HCT116 (cell line): ENCODE results near the gene TNNI2. TPM values are rescaled to one million over a fixed set of nuclear protein-coding genes. Genes with fewer than 3 reads are reported as not detected.

Experiments used
- ATAC-seq: fragments of 200-7000 bp; cut with Tn5 transposase; 2 replicates; pipeline ENCODE4 v1.9.1; 2020; ENCODE audit warnings: mild to moderate bottlenecking, moderate library complexity
- BruUV-seq: library from RNA; stranded (reverse); fragments of 400-500 nt; replicated peaks from 2 replicates; lab custom pipeline; 2021; lab: Mats Ljungman, UMichigan
- CTCF ChIA-PET: fragments of 300-600 bp; sonication (Branson Sonifier 250); formaldehyde crosslinking; loops from one replicate; lab custom pipeline; 2021; ENCODE audit warnings: antibody characterized with exemption; lab: Charles Lee
- POLR2A ChIA-PET: fragments of 300-600, 350-600 bp; sonication (Branson Sonifier 250); formaldehyde crosslinking; loops from one replicate; lab custom pipeline; 2021; ENCODE audit warnings: antibody characterized with exemption; lab: Charles Lee
- RAD21 ChIA-PET, 2 experiments: fragments of 300-600 bp; sonication (Branson Sonifier 250); formaldehyde crosslinking; loops; one replicate each; lab custom pipeline; 2023; ENCODE audit warnings: low total read pairs in 2 of 2; ENCODE audit not compliant: uncharacterized antibody in 2 of 2, unreplicated experiment in 2 of 2, low non-redundant PET in 1 of 2; lab: Charles Lee
- DNase-seq: peaks from one replicate; pipeline ENCODE4 v3.0.0-alpha.2; 2010; ENCODE audit warnings: low read depth, low spot score
- H2AFZ ChIP-seq: fragments of 200-600 bp; shearing (Covaris generic), sonication (generic); 2 replicates; pipeline ENCODE4 v1.6.1; 2017; ENCODE audit warnings: low read depth, mixed run types, mixed read lengths, antibody characterized with exemption, low read length; ENCODE audit not compliant: poor library complexity, severe bottlenecking
- H3K27ac ChIP-seq: 2 replicates; pipeline ENCODE4 v1.5.1; 2012; ENCODE audit warnings: low read depth, low read length
- H3K27me3 ChIP-seq: fragments of 200-600 bp; sonication (generic); 2 replicates; pipeline ENCODE4 v1.6.1; 2016; ENCODE audit warnings: mixed run types, low read length, mixed read lengths; ENCODE audit not compliant: insufficient read depth
- H3K36me3 ChIP-seq, 2 experiments: fragments of 200-500 bp in 1 of 2; fragments of 200-600 bp in 1 of 2; sonication (Bioruptor generic) in 1 of 2; sonication (generic) in 1 of 2; 2 replicates each; pipeline versions ENCODE4 v1.5.1 to v1.6.1; 2014 to 2016; ENCODE audit warnings: low read length in 2 of 2, inconsistent platforms in 1 of 2, mixed read lengths in 1 of 2, mixed run types in 1 of 2; ENCODE audit not compliant: insufficient read depth in 2 of 2, control insufficient read depth in 1 of 2
- H3K4me1 ChIP-seq, 2 experiments: fragments of 200-600 bp in 1 of 2; sonication (generic) in 1 of 2; 2 replicates each; pipeline versions ENCODE4 v1.5.1 to v1.6.1; 2012 to 2017; ENCODE audit warnings: low read length in 2 of 2, inconsistent platforms in 1 of 2, mild to moderate bottlenecking in 1 of 2, mixed read lengths in 1 of 2, mixed run types in 1 of 2, moderate library complexity in 1 of 2; ENCODE audit not compliant: insufficient read depth in 2 of 2, control insufficient read depth in 1 of 2
- H3K4me2 ChIP-seq: fragments of 200-600 bp; sonication (generic); 2 replicates; pipeline ENCODE4 v1.6.1; 2017; ENCODE audit warnings: mixed run types, low read length, mixed read lengths
- H3K4me3 ChIP-seq, 2 experiments: fragments of 200-600 bp in 1 of 2; sonication (generic) in 1 of 2; replicated peaks in 1 of 2; 2 replicates each; pipeline ENCODE4 v1.5.1; 2011 to 2016; ENCODE audit warnings: low read length in 2 of 2, control low read depth in 1 of 2, low read depth in 1 of 2, mild to moderate bottlenecking in 1 of 2, mixed read lengths in 1 of 2, mixed run types in 1 of 2
- H3K79me2 ChIP-seq: fragments of 200-600 bp; sonication (generic); 2 replicates; pipeline ENCODE4 v1.6.1; 2017; ENCODE audit warnings: mild to moderate bottlenecking, mixed run types, low read length, moderate library complexity, mixed read lengths; ENCODE audit not compliant: insufficient read depth
- H3K9ac ChIP-seq: fragments of 200-600 bp; sonication (generic); 2 replicates; pipeline ENCODE4 v1.6.1; 2016; ENCODE audit warnings: low read length, mixed read lengths
- H3K9me2 ChIP-seq: fragments of 200-600 bp; sonication (generic), shearing (Covaris generic); 2 replicates; pipeline ENCODE4 v1.6.1; 2017; ENCODE audit warnings: mixed run types, mild to moderate bottlenecking, moderate library complexity; ENCODE audit not compliant: insufficient read depth
- H3K9me3 ChIP-seq, 2 experiments: fragments of 200-500 bp in 1 of 2; fragments of 200-600 bp in 1 of 2; sonication (Bioruptor generic) in 1 of 2; sonication (generic) in 1 of 2; 2 replicates each; pipeline ENCODE4 v1.6.1; 2014 to 2017; ENCODE audit warnings: low read length in 2 of 2, mixed read lengths in 2 of 2, inconsistent platforms in 1 of 2, low read depth in 1 of 2, mild to moderate bottlenecking in 1 of 2, mixed run types in 1 of 2, moderate library complexity in 1 of 2; ENCODE audit not compliant: control insufficient read depth in 1 of 2, insufficient read depth in 1 of 2
- H4K20me1 ChIP-seq: fragments of 200-600 bp; sonication (generic), shearing (Covaris generic); 2 replicates; pipeline ENCODE4 v1.6.1; 2017; ENCODE audit warnings: mixed run types, mild to moderate bottlenecking, moderate library complexity; ENCODE audit not compliant: insufficient read depth
- EZH2 ChIP-seq: fragments of 200-600 bp; sonication (generic); IDR thresholded peaks from 2 replicates; pipeline ENCODE4 v1.6.1; 2017; ENCODE audit warnings: antibody characterized with exemption, mixed run types
- JUND ChIP-seq: IDR thresholded peaks from 2 replicates; pipeline ENCODE4 v1.6.1; 2012
- POLR2AphosphoS5 ChIP-seq: IDR thresholded peaks from 2 replicates; pipeline ENCODE4 v1.6.1; 2011; ENCODE audit warnings: mild to moderate bottlenecking, low read depth, low read length, moderate library complexity
- TCF7L2 ChIP-seq: IDR thresholded peaks from 2 replicates; pipeline ENCODE4 v1.7.0; 2011; ENCODE audit warnings: borderline replicate concordance, inconsistent platforms; ENCODE audit not compliant: insufficient read depth, insufficient read length; ENCODE audit errors: extremely low read depth
- YY1 ChIP-seq: IDR thresholded peaks from 2 replicates; pipeline ENCODE4 v1.6.1; 2011; ENCODE audit warnings: low read length, low read depth, moderate library complexity, mild to moderate bottlenecking; ENCODE audit not compliant: insufficient replicate concordance; ENCODE audit errors: extremely low read depth
- intact Hi-C: fragments of 100-400 bp; cut with micrococcal nuclease; formaldehyde crosslinking; loops from 2 replicates; pipeline ENCODE4 v1.10.0; 2022
- total RNA-seq: library from RNA; stranded (reverse); gene quantifications from one replicate; pipeline ENCODE4 v1.2.1, GENCODE V29; 2021; ENCODE audit not compliant: unreplicated experiment
- TF ChIP-seq, protein P1 (sequence below): IDR thresholded peaks from 2 replicates; pipeline ENCODE4 v1.6.1; 2012

The TNNI2 gene
- total RNA-seq, 1 experiment from 2014 or later, result not detected

DNA sequence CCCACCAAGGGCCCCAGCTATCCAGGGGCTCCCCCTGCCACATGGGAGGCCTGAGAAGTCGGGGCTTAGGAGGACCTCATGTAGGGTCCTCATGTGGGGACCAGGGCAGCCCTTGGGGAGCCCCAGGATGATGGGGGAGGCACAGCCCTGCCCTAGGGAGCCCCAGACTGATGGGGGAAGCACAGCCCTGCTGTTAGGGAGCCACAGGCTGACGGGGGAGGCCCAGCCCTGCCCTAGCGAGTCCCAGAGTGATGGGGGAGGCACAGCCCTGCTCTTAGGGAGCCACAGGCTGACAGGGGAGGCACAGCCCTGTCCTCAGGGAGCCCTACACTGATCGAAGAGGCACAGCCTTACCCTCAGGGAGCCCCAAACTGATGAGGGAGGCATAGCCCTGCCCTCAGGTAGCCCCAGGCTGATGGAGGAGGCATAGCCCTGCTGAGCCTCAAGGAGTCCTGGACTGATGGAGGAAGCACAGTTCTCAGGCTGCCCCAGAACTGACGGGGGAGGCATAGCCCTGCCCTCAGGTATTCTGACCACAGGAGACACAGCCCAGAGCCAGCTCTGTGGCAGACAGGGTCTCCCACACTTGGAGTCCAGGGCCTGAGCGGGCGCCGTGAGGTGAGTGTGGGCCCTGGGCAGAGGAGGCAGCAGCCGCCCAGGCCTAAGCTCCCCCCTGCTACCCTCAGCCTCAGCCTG is 42.1 kb downstream of the TNNI2 start:
- no peaks in the 10 kb centered on the region for H3K79me2 ChIP-seq
- 0 out of 2 replicates have a peak, but pooled peaks cover 4% of the 10 kb centered on the region for H3K27me3 ChIP-seq
- RAD21 ChIA-PET, result interaction anchor here in 1 of 2 experiments (2.1 kb wide), 1 partner anchor 271 kb away, joined by 15 read pairs; no protein-coding TSS in a partner anchor
- H4K20me1 ChIP-seq, result no peaks in the 10 kb centered on the region
- no peaks in the 10 kb centered on the region for H3K36me3 ChIP-seq
- ATAC-seq (no peak), DNase-seq (no peak)
- no peaks in the 10 kb centered on the region for H3K9me3 ChIP-seq
- no peak overlapping the region for H3K27ac ChIP-seq
- CTCF ChIA-PET, result interaction anchor here (2.5 kb wide), 1 partner anchor 270 kb away, joined by 60 read pairs; no protein-coding TSS in a partner anchor
- H3K4me3 ChIP-seq, result no peak overlapping the region
- intact Hi-C loops, result loop anchor here (5.0 kb wide), 2 partner anchors 36 to 229 kb away; partner anchors contain the start of gene TNNT3
- no peak overlapping the region for H3K9ac ChIP-seq
- no peaks in the 10 kb centered on the region for H3K9me2 ChIP-seq
- POLR2A ChIA-PET, result no interaction called here
- no peak overlapping the region for H3K4me2 ChIP-seq
- BruUV-seq, result no TSS peak
- H2AFZ ChIP-seq, result no peak overlapping the region
- peaks cover 0 to 4% of the 10 kb centered on the region in 2 experiments; a peak in 1 of 4 replicates for H3K4me1 ChIP-seq
- TF ChIP-seq, protein P1, sequence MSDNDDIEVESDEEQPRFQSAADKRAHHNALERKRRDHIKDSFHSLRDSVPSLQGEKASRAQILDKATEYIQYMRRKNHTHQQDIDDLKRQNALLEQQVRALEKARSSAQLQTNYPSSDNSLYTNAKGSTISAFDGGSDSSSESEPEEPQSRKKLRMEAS, result no peak
- TF ChIP-seq EZH2 (no peak), TCF7L2 (no peak), YY1 (no peak), JUND (no peak), POLR2AphosphoS5 (no peak)
